Epidermal melanocyte (primary cell): Measurements from ENCODE around the gene MYO1B.

ENCODE experiments used
- DNase-seq: peaks from one replicate; pipeline ENCODE4 v3.0.0; 2011; ENCODE audit warnings: low spot score; ENCODE audit not compliant: insufficient read length

The MYO1B gene

GRCh38 chr2:191257934-191258333 lies 12.7 kb downstream of the MYO1B start:
- no peak for DNase-seq

- no peak for DNase-seq
Observed at GRCh38 chr2:191258996-191259395, 13.8 kb downstream of the MYO1B start.

DNA sequence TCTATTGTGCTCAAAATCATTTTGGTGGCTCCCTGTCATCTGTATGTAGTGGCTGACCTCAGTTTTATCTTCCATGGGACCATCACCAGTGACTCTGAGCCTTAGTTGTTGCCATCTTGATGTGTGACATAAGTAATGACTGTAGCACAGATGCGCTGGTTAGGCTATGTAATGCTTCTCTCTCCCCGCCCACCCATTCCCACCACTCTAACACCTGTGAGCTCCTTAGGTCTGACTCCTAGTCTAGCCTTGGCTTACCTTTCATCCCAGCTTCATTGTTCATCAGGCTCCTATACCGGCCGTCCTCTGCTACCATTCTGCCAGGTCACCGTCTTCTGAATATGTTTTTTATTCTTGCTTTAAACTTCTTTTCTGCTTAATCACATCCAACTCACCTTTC lies 17.2 kb downstream of the MYO1B start:
- no peak for DNase-seq

- DNase-seq = no peak
Observed at GRCh38 chr2:191263050-191263449, 17.8 kb downstream of the MYO1B start.

- DNase-seq = peak; percentile 51
Observed at GRCh38 chr2:191264647-191265081, 19.5 kb downstream of the MYO1B start.

- peak; percentile 43 for DNase-seq
Observed at GRCh38 chr2:191265311-191266170, 20.3 kb downstream of the MYO1B start.

DNA sequence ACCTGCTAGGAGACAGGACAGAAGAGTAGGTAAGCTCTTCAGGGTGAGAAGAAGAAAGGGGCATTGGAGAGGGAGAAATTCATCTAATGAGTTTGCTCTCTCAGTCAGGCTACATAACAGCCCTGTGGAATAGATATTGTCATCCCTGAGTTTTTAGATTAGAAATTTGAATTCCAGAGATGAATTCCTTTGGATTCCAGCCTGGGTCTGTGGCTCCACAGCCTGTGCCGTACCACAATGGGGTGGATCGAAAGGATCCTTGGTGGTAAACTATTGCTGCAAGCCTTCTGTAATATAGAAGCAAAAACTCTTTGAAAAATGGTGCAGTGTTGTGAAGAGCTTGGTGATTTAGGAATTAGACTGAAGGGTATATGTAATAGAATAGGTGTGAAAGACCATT lies 21.0 kb downstream of the MYO1B start:
- DNase-seq = no peak

DNA sequence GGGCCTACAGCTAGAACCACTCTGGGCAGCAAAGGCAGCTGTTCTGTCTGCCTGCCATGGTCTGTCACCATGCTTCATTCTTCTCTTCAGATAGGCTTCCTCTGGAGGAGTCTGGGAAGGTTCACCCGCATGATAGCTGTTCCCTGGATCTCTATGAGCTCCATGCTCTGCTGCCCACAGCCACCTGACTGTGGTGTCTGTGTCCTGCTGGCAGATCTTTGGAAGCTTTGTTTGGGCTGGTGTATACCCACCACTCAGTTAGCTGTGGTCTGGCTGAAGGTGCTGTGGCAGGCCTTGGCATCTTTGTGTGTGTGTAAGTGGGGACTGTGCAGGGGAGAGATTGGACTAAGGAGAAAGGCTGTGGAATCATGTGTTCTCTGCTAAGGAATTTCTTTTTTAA lies 23.4 kb downstream of the MYO1B start:
- DNase-seq = no peak

DNA sequence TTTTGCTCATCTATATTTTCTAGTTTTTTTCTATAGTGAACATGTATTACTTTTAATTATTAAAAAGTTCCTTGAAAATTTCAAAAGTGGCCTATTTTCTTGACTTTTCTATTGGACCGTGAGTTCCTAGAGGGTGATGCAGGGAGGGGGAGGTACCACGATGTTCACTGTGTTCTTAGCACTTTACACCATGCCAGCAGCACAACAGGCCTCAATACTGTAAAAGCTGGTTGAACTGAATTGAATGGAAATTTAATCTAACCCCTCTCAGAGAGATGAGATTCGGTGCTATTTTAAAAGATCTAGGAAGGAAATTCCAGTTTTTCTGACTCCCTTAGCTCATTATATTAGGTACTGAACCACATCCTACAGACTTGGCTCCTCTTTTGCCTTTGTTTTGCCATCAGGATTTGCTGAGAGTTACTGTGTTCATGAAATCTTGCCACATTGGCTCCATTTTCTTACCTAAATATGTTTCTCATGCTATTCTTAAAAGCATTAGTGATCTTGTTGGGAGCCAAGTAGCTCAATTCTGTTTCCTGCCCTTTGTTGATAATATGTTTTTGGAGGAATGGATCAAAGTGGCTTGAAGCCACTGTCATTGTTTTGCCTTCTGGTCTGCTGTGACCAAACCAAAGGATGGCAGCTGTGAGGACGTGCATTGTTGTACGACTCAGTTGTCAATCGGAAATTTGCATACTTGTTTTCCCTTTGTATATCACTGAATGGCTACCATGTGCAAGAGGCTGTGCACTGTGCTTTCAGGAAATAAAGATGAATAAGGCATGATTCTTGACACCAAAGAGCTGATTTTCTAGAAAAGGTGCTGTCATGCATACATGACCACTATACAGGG lies 25.3 kb downstream of the MYO1B start:
- DNase-seq = no peak

DNA sequence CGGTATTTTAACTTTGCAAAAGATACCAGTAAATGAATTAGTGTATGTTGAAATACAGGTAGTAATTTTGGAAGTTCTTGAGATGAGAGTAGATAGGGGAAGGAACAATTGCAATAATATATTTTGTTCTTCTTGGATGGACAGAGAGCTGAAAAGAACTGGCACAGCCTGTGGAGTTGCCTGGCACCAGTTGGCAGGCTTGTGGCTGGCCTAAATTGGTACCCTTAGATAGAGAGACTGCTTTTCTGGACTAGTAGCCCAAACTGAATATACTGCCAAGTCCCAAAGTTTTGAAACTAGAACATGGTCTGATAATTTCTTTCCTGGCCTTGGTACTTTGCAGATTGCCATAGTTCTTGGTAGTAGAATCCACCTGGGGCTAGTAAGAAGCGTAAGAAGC lies 26.9 kb downstream of the MYO1B start:
- DNase-seq = no peak

- DNase-seq = no peak
Observed at GRCh38 chr2:191274413-191274815, 29.2 kb downstream of the MYO1B start.

- no peak for DNase-seq
Observed at GRCh38 chr2:191276792-191277465, 31.7 kb downstream of the MYO1B start.

DNA sequence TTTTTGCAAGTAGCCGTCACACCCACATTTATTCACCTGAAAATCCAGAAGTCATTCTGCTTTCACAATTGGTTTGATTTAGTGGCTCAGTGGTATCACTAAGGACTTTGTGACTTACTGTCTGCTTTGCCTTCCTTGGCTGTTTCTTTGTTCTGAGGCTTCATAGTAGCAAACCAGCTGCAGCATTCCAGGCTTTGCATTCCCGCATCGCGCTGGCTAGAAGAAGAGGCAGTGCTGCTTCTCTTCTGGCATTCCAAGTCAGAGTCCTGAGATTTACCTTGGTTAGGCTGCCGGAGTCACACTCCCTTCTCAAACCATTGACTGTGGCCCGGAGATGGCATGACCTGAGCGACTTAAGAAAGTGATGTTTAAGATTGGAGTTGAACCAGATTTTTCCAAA lies 35.1 kb downstream of the MYO1B start:
- DNase-seq = no peak

GRCh38 chr2:191280834-191281756 lies 35.9 kb downstream of the MYO1B start:
- no peak for DNase-seq

DNA sequence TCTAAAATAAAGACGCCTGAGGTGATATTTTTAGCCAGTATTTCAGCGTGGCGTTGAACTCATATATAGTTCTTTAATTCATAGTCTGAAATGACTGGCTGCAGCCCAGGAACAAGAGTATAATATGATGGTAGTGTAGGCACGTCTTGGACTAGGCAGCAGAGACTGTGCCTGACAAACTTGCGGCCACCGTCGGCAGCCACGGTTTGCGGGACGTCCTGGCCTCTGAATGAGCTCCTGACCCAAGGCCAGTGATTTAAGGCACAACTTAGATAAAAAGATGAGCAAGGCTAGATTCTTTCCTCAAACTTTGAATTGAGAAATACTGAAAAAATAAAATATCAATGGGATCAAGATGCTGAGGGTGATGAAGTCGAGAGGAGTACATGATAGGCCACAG lies 40.0 kb downstream of the MYO1B start:
- no peak for DNase-seq

DNA sequence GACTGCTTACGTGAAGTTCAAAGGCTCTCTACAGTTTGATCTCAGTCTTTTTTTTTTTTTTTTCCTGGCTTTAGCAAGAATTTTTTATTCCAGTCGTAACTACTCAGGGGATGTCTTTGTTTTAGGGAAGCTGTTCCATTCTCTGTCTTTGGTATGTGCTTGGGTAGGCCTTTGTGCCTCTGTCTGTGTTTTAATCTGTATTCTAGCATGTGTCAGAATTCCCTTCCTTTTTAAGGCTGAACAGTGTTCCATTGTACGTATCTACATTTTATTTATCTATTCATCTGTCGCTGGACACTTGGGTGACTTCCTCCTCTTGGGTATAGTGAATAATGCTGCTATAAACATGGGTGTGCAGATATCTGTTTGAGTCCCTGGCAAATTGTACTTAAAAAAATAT lies 42.6 kb downstream of the MYO1B start:
- no peak for DNase-seq

GRCh38 chr2:191289049-191289448 lies 43.8 kb downstream of the MYO1B start:
- no peak for DNase-seq

- DNase-seq = no peak
Observed at GRCh38 chr2:191291471-191291870, 46.3 kb downstream of the MYO1B start.

DNA sequence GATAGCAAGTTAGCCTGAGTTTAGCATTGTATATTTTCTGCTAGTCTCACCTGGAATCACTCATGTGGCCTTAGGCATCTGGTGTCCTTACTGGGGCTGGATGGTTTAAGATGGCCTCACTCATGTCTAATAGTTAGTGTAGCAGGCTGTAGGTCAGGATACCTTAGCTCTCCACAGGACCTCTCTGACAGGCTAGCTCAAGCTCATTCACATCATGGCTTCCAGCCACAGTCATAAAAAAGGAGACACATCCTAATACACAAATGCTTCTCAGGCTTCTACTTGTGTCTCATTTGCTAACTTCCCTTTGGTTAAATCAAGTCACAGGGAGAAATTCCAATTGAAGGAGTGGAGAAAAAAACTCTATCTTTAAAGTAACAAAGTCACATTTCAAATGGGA lies 47.7 kb downstream of the MYO1B start:
- no peak for DNase-seq

DNA sequence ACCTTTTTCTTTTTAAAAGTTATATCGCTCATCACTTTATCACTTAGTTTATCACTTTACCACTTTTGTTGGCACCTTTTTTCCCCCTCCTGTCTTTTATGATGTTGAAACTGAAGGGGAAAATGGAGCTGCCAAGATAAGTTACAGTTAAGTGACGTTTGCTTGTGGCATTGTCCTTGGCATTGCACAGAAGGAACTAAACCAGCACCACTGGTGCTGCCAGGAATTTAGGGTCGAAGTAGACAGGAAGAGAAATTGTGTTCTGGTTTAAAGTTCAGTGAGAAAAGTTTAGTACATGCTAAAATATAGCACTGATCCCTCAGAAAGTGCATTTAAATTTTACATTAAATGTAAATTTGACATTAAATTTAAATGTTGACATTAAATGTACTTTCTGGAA lies 49.9 kb downstream of the MYO1B start:
- DNase-seq = no peak
